Prostate gland (tissue), 2 donors: Measurements from ENCODE around the gene PSRC1.

Experiments used
- POLR2AphosphoS5 ChIP-seq: sonication (generic); formaldehyde crosslinking; IDR thresholded peaks from one replicate; pipeline ENCODE4 v1.6.1; 2017; ENCODE audit warnings: antibody characterized with exemption
- TF ChIP-seq, protein P1 (sequence below), 4 experiments: fragments of 200-600 bp in 2 of 4; fragments of 450-650 bp in 2 of 4; sonication (generic) in 2 of 4; IDR thresholded peaks; 1 replicate in 3 of 4; 2 replicates in 1 of 4; pipeline ENCODE4 v1.5.1; 2016 to 2019; ENCODE audit warnings: antibody characterized with exemption in 4 of 4, mild to moderate bottlenecking in 2 of 4, moderate library complexity in 2 of 4

DNA sequence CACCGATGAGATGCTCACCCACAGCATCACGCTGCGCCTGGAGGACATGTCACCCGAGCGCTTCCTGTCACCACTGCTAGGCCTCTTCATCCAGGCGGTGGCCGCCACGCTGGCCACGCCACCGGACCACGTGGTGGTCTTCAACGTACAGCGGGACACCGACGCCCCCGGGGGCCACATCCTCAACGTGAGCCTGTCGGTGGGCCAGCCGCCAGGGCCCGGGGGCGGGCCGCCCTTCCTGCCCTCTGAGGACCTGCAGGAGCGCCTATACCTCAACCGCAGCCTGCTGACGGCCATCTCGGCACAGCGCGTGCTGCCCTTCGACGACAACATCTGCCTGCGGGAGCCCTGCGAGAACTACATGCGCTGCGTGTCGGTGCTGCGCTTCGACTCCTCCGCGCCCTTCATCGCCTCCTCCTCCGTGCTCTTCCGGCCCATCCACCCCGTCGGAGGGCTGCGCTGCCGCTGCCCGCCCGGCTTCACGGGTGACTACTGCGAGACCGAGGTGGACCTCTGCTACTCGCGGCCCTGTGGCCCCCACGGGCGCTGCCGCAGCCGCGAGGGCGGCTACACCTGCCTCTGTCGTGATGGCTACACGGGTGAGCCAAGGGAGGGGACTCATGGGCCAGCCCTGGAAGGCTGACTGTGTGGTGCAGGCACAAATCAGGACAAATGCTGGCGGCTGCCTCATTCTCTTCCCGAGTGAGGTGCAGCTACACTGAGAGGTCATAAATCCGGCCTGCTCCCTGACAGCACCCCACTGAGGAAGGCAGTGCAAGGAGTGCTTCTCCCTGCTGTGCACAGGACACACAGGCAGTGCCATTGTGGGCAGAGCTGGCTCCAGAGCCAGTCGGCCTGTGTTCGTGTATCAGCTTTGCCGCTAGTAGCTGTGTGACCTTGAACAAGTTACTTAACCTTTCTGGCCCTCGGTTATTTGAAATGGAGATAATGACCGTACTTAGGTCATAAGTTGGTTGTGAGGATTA, 24.2 kb downstream of the PSRC1 start:
- TF ChIP-seq, protein P1, sequence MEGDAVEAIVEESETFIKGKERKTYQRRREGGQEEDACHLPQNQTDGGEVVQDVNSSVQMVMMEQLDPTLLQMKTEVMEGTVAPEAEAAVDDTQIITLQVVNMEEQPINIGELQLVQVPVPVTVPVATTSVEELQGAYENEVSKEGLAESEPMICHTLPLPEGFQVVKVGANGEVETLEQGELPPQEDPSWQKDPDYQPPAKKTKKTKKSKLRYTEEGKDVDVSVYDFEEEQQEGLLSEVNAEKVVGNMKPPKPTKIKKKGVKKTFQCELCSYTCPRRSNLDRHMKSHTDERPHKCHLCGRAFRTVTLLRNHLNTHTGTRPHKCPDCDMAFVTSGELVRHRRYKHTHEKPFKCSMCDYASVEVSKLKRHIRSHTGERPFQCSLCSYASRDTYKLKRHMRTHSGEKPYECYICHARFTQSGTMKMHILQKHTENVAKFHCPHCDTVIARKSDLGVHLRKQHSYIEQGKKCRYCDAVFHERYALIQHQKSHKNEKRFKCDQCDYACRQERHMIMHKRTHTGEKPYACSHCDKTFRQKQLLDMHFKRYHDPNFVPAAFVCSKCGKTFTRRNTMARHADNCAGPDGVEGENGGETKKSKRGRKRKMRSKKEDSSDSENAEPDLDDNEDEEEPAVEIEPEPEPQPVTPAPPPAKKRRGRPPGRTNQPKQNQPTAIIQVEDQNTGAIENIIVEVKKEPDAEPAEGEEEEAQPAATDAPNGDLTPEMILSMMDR (IDR thresholded peaks at IDR 0.05) = no peak
- no peak for TF ChIP-seq POLR2AphosphoS5
